ENCODE results near the gene DOCK7. TPM values are rescaled to one million over a fixed set of nuclear protein-coding genes. Genes with fewer than 3 reads are reported as not detected.

The DOCK7 gene
- total and polyA plus RNA-seq, 2 of the 13 experiments (the other 11 are each of a cell fraction or from before 2014, with no cell fraction given), result 45.7 to 67.2 TPM

GRCh38 chr1:62436039-62436465 is 252.1 kb downstream of the DOCK7 start (continued):
- TF ChIP-seq TMF1 (CRISPR knock-in tag; IDR thresholded peaks at IDR 0.05; ENCODE audit: low read depth) (no peak; the same call in 1 of the 2 replicates), TOE1 (CRISPR knock-in tag; IDR thresholded peaks at IDR 0.05) (no peak; the same call in 1 of the 2 replicates), AFF4 (CRISPR knock-in tag; IDR thresholded peaks at IDR 0.05) (no peak), ZNF597 (CRISPR knock-in tag; IDR thresholded peaks at IDR 0.05) (no peak), ZNF281 (CRISPR knock-in tag; IDR thresholded peaks at IDR 0.05; ENCODE audit: borderline replicate concordance) (no peak), ZNF652 (CRISPR knock-in tag; IDR thresholded peaks at IDR 0.05; ENCODE audit: borderline replicate concordance, low read depth) (no peak), ZNF558 (CRISPR knock-in tag; IDR thresholded peaks at IDR 0.05; ENCODE audit: borderline replicate concordance) (no peak), ZHX1 (CRISPR knock-in tag; IDR thresholded peaks at IDR 0.05; ENCODE audit: low read depth) (no peak), PHF21A (CRISPR knock-in tag; IDR thresholded peaks at IDR 0.05) (no peak), ZNF605 (CRISPR knock-in tag; IDR thresholded peaks at IDR 0.05) (no peak), SIX4 (CRISPR knock-in tag; IDR thresholded peaks at IDR 0.05) (peak; percentile 61), KLF6 (CRISPR knock-in tag; IDR thresholded peaks at IDR 0.05) (peak; percentile 90; the same call in 1 of the 2 replicates), ELF1 (CRISPR knock-in tag; IDR thresholded peaks at IDR 0.05) (peak; percentile 78), CTCF (CRISPR knock-in tag; IDR thresholded peaks at IDR 0.05) (no peak), ZNF879 (CRISPR knock-in tag; IDR thresholded peaks at IDR 0.05) (no peak), ZNF101 (CRISPR knock-in tag; IDR thresholded peaks at IDR 0.05; ENCODE audit: borderline replicate concordance, low read depth) (no peak), MYNN (CRISPR knock-in tag; IDR thresholded peaks at IDR 0.05; ENCODE audit: low read depth) (no peak), ZNF205 (CRISPR knock-in tag; IDR thresholded peaks at IDR 0.05) (no peak; the same call in 1 of the 2 replicates)

Measured in HepG2 (cell line).